Measurements from ENCODE around the gene MS4A10. TPM values are rescaled to one million over a fixed set of nuclear protein-coding genes. Genes with fewer than 3 reads are reported as not detected.
A peak's percentile ranks its signal among the peaks of the same experiment; 100 is the strongest.

The MS4A10 gene
- total and polyA plus RNA-seq, 2 experiments from 2014 or later: not detected

DNA sequence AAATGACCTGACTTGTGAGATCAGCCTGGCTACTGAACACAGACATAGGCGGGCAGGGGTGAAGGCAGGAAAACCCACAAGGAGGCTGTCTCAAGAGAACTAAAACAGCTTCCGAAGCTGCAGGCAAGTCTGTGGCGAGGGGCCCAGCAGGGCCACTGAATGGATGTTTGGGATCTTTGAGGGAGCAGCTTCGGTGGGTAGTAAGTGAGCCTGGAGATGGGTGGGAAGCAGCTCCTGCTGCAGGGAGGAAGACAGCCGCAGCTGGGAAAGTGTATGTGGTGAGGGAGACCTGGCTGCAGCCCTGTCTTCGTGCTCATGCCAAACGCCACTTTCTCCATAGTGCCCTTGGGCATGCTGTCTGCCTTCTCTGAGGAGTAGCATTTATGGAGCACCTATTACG is 60.2 kb downstream of the MS4A10 start:
- 0 out of 2 replicates have a peak, but pooled peaks cover 4% of the 10 kb centered on the region for H3K9me2 ChIP-seq (ENCODE audit: insufficient read depth)
- Mint-ChIP-seq H3K36me3 (ENCODE audit: low read depth) (peaks cover 39% of the 10 kb centered on the region), H3K4me1 (peaks cover 36% of the 10 kb centered on the region), H3K4me3 (peak overlapping the region; percentile 93), H3K27ac (0 out of 2 replicates have a peak overlapping the region, but pooled peaks have one; percentile 41), H3K9me3 (no peaks in the 10 kb centered on the region; the same call in 1 of the 3 replicates), H3K27me3 (ENCODE audit: insufficient read depth, low read depth, poor library complexity) (peaks cover 26% of the 10 kb centered on the region)
- no peak for ATAC-seq
- peaks cover 21% of the 10 kb centered on the region for H4K20me1 ChIP-seq (replicated peaks; ENCODE audit: insufficient read depth)
- no peaks in the 10 kb centered on the region for H3F3A ChIP-seq (replicated peaks; ENCODE audit: low read depth)
- H3K79me2 ChIP-seq (replicated peaks; ENCODE audit: insufficient read depth): peaks cover 49% of the 10 kb centered on the region
- no peak overlapping the region; the same call in 1 of the 2 replicates for H3K4me2 ChIP-seq
- H3K4me3 ChIP-seq: no peak overlapping the region; the same call in 1 of the 2 replicates
- TF ChIP-seq NANOG (IDR thresholded peaks at IDR 0.05; ENCODE audit: borderline replicate concordance) (no peak), JUNB (IDR thresholded peaks at IDR 0.05; ENCODE audit: unreplicated experiment) (no peak), ZNF114 (CRISPR knock-in tag; IDR thresholded peaks at IDR 0.05) (no peak), EZH2phosphoT487 (IDR thresholded peaks at IDR 0.05; ENCODE audit: unreplicated experiment) (no peak), CREB1 (CRISPR knock-in tag; IDR thresholded peaks at IDR 0.05; ENCODE audit: low read depth) (no peak), STAT1 (IDR thresholded peaks at IDR 0.05; ENCODE audit: unreplicated experiment) (no peak), POLR2AphosphoS5 (IDR thresholded peaks at IDR 0.05; ENCODE audit: low read depth) (no peak), EZH2 (IDR thresholded peaks at IDR 0.05; ENCODE audit: low read depth, unreplicated experiment) (no peak), ZNF331 (CRISPR knock-in tag; IDR thresholded peaks at IDR 0.05; ENCODE audit: low read depth) (no peak)
- TF ChIP-seq, protein P1, sequence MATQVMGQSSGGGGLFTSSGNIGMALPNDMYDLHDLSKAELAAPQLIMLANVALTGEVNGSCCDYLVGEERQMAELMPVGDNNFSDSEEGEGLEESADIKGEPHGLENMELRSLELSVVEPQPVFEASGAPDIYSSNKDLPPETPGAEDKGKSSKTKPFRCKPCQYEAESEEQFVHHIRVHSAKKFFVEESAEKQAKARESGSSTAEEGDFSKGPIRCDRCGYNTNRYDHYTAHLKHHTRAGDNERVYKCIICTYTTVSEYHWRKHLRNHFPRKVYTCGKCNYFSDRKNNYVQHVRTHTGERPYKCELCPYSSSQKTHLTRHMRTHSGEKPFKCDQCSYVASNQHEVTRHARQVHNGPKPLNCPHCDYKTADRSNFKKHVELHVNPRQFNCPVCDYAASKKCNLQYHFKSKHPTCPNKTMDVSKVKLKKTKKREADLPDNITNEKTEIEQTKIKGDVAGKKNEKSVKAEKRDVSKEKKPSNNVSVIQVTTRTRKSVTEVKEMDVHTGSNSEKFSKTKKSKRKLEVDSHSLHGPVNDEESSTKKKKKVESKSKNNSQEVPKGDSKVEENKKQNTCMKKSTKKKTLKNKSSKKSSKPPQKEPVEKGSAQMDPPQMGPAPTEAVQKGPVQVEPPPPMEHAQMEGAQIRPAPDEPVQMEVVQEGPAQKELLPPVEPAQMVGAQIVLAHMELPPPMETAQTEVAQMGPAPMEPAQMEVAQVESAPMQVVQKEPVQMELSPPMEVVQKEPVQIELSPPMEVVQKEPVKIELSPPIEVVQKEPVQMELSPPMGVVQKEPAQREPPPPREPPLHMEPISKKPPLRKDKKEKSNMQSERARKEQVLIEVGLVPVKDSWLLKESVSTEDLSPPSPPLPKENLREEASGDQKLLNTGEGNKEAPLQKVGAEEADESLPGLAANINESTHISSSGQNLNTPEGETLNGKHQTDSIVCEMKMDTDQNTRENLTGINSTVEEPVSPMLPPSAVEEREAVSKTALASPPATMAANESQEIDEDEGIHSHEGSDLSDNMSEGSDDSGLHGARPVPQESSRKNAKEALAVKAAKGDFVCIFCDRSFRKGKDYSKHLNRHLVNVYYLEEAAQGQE (IDR thresholded peaks at IDR 0.05; ENCODE audit: unreplicated experiment): no peak
- TF ChIP-seq, protein P2, sequence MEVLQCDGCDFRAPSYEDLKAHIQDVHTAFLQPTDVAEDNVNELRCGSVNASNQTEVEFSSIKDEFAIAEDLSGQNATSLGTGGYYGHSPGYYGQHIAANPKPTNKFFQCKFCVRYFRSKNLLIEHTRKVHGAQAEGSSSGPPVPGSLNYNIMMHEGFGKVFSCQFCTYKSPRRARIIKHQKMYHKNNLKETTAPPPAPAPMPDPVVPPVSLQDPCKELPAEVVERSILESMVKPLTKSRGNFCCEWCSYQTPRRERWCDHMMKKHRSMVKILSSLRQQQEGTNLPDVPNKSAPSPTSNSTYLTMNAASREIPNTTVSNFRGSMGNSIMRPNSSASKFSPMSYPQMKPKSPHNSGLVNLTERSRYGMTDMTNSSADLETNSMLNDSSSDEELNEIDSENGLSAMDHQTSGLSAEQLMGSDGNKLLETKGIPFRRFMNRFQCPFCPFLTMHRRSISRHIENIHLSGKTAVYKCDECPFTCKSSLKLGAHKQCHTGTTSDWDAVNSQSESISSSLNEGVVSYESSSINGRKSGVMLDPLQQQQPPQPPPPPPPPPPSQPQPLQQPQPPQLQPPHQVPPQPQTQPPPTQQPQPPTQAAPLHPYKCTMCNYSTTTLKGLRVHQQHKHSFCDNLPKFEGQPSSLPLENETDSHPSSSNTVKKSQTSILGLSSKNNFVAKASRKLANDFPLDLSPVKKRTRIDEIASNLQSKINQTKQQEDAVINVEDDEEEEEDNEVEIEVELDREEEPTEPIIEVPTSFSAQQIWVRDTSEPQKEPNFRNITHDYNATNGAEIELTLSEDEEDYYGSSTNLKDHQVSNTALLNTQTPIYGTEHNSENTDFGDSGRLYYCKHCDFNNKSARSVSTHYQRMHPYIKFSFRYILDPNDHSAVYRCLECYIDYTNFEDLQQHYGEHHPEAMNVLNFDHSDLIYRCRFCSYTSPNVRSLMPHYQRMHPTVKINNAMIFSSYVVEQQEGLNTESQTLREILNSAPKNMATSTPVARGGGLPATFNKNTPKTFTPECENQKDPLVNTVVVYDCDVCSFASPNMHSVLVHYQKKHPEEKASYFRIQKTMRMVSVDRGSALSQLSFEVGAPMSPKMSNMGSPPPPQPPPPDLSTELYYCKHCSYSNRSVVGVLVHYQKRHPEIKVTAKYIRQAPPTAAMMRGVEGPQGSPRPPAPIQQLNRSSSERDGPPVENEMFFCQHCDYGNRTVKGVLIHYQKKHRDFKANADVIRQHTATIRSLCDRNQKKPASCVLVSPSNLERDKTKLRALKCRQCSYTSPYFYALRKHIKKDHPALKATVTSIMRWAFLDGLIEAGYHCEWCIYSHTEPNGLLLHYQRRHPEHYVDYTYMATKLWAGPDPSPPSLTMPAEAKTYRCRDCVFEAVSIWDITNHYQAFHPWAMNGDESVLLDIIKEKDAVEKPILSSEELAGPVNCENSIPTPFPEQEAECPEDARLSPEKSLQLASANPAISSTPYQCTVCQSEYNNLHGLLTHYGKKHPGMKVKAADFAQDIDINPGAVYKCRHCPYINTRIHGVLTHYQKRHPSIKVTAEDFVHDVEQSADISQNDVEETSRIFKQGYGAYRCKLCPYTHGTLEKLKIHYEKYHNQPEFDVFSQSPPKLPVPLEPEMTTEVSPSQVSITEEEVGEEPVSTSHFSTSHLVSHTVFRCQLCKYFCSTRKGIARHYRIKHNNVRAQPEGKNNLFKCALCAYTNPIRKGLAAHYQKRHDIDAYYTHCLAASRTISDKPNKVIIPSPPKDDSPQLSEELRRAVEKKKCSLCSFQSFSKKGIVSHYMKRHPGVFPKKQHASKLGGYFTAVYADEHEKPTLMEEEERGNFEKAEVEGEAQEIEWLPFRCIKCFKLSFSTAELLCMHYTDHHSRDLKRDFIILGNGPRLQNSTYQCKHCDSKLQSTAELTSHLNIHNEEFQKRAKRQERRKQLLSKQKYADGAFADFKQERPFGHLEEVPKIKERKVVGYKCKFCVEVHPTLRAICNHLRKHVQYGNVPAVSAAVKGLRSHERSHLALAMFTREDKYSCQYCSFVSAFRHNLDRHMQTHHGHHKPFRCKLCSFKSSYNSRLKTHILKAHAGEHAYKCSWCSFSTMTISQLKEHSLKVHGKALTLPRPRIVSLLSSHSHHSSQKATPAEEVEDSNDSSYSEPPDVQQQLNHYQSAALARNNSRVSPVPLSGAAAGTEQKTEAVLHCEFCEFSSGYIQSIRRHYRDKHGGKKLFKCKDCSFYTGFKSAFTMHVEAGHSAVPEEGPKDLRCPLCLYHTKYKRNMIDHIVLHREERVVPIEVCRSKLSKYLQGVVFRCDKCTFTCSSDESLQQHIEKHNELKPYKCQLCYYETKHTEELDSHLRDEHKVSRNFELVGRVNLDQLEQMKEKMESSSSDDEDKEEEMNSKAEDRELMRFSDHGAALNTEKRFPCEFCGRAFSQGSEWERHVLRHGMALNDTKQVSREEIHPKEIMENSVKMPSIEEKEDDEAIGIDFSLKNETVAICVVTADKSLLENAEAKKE (CRISPR knock-in tag; IDR thresholded peaks at IDR 0.05): no peak
- TF ChIP-seq, protein P3, sequence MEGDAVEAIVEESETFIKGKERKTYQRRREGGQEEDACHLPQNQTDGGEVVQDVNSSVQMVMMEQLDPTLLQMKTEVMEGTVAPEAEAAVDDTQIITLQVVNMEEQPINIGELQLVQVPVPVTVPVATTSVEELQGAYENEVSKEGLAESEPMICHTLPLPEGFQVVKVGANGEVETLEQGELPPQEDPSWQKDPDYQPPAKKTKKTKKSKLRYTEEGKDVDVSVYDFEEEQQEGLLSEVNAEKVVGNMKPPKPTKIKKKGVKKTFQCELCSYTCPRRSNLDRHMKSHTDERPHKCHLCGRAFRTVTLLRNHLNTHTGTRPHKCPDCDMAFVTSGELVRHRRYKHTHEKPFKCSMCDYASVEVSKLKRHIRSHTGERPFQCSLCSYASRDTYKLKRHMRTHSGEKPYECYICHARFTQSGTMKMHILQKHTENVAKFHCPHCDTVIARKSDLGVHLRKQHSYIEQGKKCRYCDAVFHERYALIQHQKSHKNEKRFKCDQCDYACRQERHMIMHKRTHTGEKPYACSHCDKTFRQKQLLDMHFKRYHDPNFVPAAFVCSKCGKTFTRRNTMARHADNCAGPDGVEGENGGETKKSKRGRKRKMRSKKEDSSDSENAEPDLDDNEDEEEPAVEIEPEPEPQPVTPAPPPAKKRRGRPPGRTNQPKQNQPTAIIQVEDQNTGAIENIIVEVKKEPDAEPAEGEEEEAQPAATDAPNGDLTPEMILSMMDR (conservative IDR thresholded peaks at IDR 0.05; ENCODE audit: low read depth in 2 of 2): no peak
- peaks cover 18% of the 10 kb centered on the region for H3K4me1 ChIP-seq (ENCODE audit: insufficient read depth)
- no peaks in the 10 kb centered on the region for H3K27me3 ChIP-seq (ENCODE audit: insufficient read depth)
- no peaks in the 10 kb centered on the region; the same call in 1 of the 2 replicates for H3K36me3 ChIP-seq (ENCODE audit: insufficient read depth)
- DNase-seq (ENCODE audit: low spot score): no peak
- no peak overlapping the region for H3K27ac ChIP-seq (ENCODE audit: low read depth)
- H2AFZ ChIP-seq: no peak overlapping the region

Data from GM23338 (cell line).